T-helper 1 cell treated with Interleukin-12 subunit alpha and Interleukin-12 subunit beta and Interleukin-4 antibody, amounts not matched to agents 30 ng/mL and 1 ng/mL, for 36 hours (primary cell): ENCODE measurements around the gene GALNT9. TPM values are rescaled to one million over a fixed set of nuclear protein-coding genes. Genes with fewer than 3 reads are reported as not detected.
"Not testable (repeated sequence)": the region's sequence is repeated elsewhere in the genome, so short reads cannot be mapped to it uniquely, and the experiment has no call there.

Experiments
- intact Hi-C: fragments of 100-400 bp; cut with micrococcal nuclease; formaldehyde crosslinking; loops from one replicate; pipeline ENCODE4 v1.15.1; 2024
- total RNA-seq: library from RNA; stranded (reverse); gene quantifications from 2 replicates; pipeline ENCODE4 v1.2.3, GENCODE V29; 2022

Gene GALNT9
- total RNA-seq, 1 donor from 2014 or later = not detected

DNA sequence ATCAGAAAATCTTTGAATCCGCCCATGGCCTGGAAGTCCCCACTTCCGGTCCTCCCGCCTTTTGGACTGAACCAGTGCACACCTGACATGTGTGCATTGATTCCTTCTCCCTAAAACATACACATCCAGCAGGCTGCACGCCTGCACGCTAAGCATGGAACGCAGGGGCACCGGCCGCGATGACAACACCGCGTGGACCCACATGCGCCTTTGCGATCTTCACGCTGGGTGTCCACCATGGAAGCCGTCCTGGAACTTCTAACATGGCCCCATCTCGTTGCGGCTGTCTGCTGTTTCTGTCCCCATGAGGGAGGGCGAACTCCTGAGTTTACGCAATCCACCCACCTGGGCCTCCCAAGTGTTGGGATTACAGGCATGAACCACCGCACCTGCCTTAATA, 73.7 kb downstream of the GALNT9 start:
- intact Hi-C loops = no loop called here

- intact Hi-C loops = no loop called here
Measured at GRCh38 chr12:132253698-132254480, 75.5 kb downstream of the GALNT9 start.

DNA sequence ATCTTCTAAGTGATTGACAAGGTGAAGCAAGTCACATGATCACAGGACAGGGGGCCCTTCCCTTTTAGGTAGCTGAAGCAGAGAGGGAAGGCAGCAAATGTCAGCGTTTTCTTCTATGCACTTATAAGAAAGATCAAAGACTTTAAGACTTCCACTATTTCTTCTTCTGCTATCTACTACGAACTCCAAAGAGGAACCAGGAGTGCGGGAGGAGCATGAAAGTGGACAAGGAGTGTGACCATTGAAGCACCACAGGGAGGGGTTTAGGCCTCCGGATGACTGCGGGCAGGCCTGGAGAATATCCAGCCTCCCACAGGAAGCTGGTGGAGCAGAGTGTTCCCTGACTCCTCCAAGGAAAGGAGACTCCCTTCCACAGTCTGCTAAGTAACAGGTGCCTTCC, 76.4 kb downstream of the GALNT9 start:
- intact Hi-C loops = not testable (repeated sequence)

- intact Hi-C loops = no loop called here
Measured at GRCh38 chr12:132251741-132252490, 77.5 kb downstream of the GALNT9 start.

DNA sequence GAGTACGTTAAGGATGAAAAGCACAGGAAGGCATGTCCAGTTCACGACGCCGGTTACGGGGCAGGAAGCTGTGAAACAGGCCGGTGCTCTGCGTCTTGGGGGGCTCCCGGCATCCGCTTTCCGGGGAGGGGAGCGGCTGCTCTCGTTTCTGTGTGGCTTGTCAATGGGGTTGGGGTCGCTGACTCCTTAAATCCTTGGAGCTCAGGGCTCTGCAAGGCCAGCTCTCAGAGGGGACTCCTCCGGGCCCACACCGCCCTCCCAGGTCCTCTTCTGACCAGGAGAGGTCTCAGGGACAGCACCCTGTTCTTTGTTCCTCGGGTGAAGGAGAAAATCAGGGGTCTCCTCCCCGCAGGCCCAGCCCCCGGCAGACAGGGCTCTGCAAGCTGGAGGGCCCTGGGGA, 78.1 kb downstream of the GALNT9 start:
- intact Hi-C loops = no loop called here

GRCh38 chr12:132250707-132251106, 78.7 kb downstream of the GALNT9 start:
- intact Hi-C loops = no loop called here

DNA sequence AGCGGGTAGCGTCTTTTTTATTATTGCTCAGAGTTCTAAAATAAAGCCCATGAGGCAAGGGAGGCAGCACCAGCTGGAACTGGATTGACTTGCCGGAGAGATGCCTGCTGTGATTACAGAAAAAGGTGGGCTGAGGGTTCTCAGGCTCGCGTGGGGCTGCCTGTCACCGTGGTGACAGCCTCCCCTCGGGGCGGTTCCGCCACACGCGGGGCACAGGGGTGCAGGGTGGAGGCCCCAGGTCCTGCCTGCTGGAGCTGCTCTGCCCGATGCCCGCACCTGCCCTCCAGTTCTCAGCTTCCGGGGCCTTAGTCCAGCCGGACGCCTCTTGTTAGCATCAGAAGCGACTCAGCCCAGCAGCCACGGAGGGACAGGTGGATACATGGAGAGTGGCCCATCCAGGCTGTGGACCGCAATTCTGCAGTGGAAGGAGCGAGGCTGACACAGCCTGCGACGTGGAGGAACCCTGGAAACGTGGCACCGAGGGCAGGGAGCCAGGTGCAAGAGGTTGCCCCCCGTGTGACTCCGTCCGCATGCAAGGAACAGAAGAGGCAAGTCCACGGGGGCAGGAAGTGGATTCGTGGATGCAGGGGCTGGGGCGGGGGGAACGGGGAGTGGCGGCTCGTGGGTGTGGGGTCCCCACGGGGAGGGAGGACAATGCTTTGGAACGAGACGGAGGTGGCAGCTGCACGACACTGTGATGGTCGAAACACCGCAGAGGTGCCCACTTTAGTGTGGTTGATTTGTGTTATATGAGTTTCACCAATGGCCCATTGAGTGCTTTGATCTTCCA, 79.5 kb downstream of the GALNT9 start:
- intact Hi-C loops = no loop called here

GRCh38 chr12:132248453-132249167, 80.8 kb downstream of the GALNT9 start:
- intact Hi-C loops = no loop called here

DNA sequence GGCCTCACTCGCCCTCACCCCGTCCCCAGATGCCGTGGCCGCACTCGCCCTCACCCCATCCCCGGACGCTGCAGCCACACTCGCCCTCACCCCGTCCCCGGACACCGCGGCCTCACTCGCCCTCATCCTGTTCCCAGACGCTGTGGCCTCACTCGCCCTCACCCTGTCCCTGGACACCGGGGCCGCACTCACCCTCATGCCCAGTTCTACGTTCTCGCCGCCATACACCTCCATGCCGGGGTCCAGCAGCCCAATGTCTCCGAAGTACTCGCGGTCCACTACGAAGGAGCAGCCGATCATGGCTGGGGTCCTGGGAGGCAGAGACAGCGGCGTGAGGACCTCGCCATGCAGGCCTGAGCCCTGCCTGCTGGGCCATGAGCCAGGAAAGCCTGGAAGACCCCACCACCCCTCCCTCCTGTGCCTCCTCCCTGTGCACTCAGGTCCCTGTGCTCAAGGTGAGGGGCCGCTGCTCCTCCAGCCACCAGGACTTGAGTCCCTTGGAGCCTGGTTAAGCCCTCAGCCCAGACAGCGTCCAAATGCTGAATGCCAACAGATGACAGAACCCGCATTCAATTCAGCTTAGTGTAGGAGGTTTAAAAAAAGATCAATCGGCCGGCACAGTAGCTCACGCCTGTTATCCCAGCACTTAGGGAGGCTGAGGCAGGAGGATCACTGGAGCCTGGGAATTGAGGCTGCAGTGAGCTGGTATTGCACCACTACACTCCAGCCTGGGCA, 81.5 kb downstream of the GALNT9 start:
- intact Hi-C loops = no loop called here

DNA sequence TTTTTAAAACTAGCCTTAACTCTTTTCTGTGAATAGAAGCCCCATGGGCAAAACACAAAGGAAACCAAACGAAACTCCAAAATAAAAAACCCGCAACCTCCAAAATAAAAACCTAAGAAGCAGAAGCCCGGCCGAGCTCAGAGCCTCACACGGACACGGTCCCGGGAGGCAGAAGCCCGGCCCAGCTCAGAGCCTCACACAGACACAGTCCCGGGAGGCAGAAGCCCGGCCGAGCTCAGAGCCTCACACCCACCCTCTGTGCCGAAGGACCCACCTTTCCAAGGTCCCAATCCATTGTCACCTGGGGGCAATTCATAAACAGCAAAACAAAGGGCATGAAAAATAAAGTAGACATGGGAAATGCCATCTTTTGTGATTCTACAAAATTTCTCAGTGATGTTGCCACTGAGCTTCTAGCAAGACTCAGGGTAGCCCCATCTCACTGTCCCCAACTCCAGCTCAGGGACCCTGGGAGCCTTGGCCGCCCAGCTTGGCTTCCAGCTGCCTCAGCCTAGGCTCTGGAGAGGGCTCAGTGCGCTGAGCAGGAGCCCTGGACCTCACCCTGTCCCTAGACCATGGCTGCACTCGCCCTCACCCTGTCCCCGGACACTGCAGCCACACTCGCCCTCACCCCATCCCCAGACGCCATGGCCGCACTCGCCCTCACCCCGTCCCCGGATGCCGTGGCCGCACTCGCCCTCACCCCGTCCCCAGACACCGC, 82.2 kb downstream of the GALNT9 start:
- intact Hi-C loops = no loop called here

DNA sequence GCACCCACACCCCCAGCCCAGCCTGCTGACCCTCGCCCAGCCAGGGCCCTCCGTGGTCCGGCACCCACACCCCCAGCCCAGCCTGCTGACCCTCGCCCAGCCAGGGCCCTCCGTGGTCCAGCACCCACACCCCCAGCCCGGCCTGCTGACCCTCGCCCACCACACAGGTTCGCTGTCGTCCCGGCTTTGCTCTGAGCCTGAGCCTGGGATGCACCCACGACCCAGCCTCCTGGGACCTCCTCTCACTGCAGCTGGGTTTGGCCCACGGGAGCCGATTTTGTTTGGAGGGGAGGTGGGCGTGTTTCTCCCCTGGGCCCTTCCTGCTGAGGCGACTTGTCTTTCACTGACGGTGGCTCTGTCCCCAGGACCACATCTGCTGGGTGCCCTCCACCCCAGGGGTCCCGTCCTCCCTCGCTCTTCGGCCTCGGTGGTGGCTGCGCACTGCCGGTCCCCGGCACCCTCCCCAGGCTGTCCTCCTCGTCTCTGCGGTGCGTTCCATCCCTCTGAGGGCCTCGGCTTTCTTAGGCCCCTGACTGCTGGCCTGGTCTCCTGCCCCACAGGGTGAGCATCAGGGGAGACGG, 83.8 kb downstream of the GALNT9 start:
- intact Hi-C loops = no loop called here

- intact Hi-C loops = no loop called here
Measured at GRCh38 chr12:132244724-132245295, 84.6 kb downstream of the GALNT9 start.

- intact Hi-C loops = no loop called here
Measured at GRCh38 chr12:132243596-132244310, 85.6 kb downstream of the GALNT9 start.

GRCh38 chr12:132243171-132243570, 86.2 kb downstream of the GALNT9 start:
- intact Hi-C loops = not testable (repeated sequence)

DNA sequence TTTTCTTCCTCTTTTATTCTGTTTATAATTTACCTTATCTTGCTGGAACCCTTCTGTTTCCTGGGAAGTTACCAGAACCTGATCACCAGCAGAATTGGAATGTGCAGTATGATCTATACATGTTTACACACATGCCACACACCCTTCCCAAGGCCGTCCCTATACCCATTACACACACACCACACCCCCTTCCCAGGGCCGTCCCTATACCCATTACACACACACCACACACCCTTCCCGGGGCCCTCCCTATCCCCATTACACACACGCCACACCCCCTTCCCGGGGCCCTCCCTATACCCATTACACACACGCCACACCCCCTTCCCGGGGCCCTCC, 88.8 kb downstream of the GALNT9 start:
- intact Hi-C loops = not testable (repeated sequence)

DNA sequence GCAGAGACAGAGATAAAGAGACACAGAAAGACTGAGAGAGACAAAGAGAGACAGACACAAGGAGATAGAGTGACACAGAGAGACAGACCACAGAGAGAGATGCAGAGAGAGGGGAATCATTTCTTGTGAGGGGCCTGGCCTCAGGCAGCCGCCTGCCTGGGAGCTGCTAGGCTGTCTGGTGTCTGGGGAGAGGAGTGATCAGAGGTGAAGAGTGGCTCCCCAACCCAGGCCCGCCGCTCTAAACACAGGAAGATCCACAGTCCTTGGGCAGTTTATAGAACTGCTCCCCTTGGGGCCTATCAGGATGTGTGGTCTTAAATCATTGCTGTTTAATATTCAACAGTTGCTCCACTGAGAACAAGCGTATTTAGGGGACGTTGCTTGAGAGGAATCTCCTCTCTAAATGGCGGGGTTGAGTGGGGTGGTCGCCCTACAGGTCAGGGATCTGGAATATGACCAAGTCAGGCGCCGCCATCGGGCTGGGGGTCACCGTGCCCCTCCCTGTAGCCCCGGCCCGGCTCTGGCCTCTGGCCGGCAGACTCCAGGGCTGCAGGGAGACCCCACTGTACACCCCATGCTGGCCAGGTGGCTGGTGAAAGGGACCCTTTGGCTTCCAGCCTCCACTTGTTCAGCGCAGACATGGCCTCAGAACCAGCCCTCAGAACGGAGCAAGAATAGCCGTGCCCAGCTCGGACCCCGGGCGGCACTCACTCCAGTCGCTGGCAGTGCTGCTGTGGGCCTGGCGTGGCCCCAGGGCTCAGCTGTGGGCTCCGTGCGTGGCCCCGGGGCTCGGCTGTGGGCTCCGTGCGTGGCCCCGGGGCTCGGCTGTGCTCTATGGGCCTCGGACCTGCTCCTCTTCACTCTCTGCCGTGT, 89.4 kb downstream of the GALNT9 start:
- intact Hi-C loops = no loop called here

- intact Hi-C loops = no loop called here
Measured at GRCh38 chr12:132239392-132239791, 90.0 kb downstream of the GALNT9 start.

DNA sequence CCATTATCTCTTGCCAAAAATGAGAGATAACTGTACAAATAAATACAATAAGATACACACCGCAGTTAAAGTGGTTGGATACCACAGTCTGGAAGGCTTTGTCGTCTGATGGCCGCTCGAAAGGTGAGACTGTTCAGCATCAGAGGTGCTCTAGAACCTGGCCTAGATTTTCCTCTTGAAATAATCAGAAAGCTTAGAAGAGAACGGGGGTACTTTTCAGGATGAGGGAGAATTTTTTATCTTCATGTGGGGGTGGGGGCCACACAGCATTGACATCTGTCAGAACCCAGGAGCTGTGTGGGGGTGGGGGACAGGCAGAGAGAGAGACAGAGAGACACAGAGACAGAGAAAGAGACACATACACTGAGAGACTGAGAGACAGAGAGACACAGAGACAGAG, 90.5 kb downstream of the GALNT9 start:
- intact Hi-C loops = no loop called here
